MCF 10A (cell line): Measurements from ENCODE around the gene RFK. TPM values are rescaled to one million over a fixed set of nuclear protein-coding genes. Genes with fewer than 3 reads are reported as not detected.

ENCODE experiments used
- BruUV-seq: library from RNA; stranded (reverse); fragments of 400-500 nt; replicated peaks from 2 replicates; lab custom pipeline; 2021; lab: Mats Ljungman, UMichigan
- CTCF ChIA-PET: fragments of 300-600 bp; sonication (Branson Sonifier 250); formaldehyde crosslinking; extraction: SDS; loops from one replicate; lab custom pipeline; 2021; ENCODE audit warnings: antibody characterized with exemption, inconsistent platforms; lab: Yijun Ruan, JAX
- POLR2A ChIA-PET: fragments of 300-600, 350-650 bp; sonication (Branson Sonifier 250); formaldehyde crosslinking; extraction: SDS; loops from one replicate; lab custom pipeline; 2020; ENCODE audit warnings: antibody characterized with exemption, inconsistent platforms; lab: Yijun Ruan, JAX
- DNase-seq: peaks from one replicate; pipeline ENCODE4 v3.0.0-alpha.2; 2018; ENCODE audit not compliant: unreplicated experiment
- H3K27ac Mint-ChIP-seq: one replicate; pipeline ENCODE4 v1.8.0; 2022; ENCODE audit warnings: mild to moderate bottlenecking, low read depth, mixed read lengths; ENCODE audit not compliant: unreplicated experiment
- H3K27me3 Mint-ChIP-seq: one replicate; pipeline ENCODE4 v1.8.0; 2022; ENCODE audit warnings: mixed read lengths; ENCODE audit not compliant: insufficient read depth, unreplicated experiment
- H3K36me3 Mint-ChIP-seq: one replicate; pipeline ENCODE4 v1.8.0; 2022; ENCODE audit warnings: mild to moderate bottlenecking, moderate library complexity, mixed read lengths; ENCODE audit not compliant: insufficient read depth, unreplicated experiment
- H3K4me1 Mint-ChIP-seq: one replicate; pipeline ENCODE4 v1.8.0; 2022; ENCODE audit warnings: mixed read lengths; ENCODE audit not compliant: insufficient read depth, unreplicated experiment
- H3K4me3 Mint-ChIP-seq: one replicate; pipeline ENCODE4 v1.8.0; 2022; ENCODE audit warnings: mild to moderate bottlenecking, moderate library complexity, mixed read lengths; ENCODE audit not compliant: unreplicated experiment
- H3K9me3 Mint-ChIP-seq: one replicate; pipeline ENCODE4 v1.8.0; 2022; ENCODE audit warnings: mixed read lengths; ENCODE audit not compliant: unreplicated experiment
- intact Hi-C: fragments of 100-400 bp; cut with micrococcal nuclease; formaldehyde crosslinking; loops from 2 replicates; pipeline ENCODE4 v1.14.1; 2022
- total RNA-seq: library from RNA; stranded (reverse); gene quantifications from 2 replicates; pipeline ENCODE4 v1.2.3, GENCODE V29; 2022
- TF ChIP-seq, protein P1 (sequence below): fragments of 200-600 bp; IDR thresholded peaks from one replicate; pipeline ENCODE4 v1.8.0; 2022; ENCODE audit warnings: antibody characterized with exemption, mild to moderate bottlenecking; ENCODE audit not compliant: unreplicated experiment

RFK gene
- total RNA-seq, 1 experiment from 2014 or later, result 22.6 TPM

DNA sequence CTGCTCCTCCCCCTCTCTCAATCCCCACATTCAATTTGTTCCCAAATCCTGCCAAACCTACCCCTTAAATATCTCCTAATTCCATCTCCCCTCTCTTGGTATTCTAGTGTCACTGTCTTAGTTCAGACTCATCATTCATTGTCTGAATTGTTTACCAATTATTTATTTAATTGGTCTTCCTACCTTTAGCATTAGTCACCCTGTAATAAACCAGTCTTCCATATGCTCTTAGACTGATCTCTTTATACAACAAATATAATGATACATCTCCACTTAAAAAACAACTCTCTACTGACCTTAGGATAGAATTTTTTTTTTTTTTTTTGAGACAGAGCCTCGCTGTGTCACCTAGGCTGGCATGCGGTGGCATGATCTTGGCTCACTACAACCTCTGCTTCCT is 51.4 kb downstream of the RFK start:
- CTCF ChIA-PET, result no interaction called here
- no TSS peak for BruUV-seq
- H3K36me3 Mint-ChIP-seq, result no peaks in the 10 kb centered on the region
- POLR2A ChIA-PET, result no interaction called here
- intact Hi-C loops, result no loop called here
- no peaks in the 10 kb centered on the region for H3K4me1 Mint-ChIP-seq
- H3K4me3 Mint-ChIP-seq, result no peak overlapping the region
- TF ChIP-seq, protein P1, sequence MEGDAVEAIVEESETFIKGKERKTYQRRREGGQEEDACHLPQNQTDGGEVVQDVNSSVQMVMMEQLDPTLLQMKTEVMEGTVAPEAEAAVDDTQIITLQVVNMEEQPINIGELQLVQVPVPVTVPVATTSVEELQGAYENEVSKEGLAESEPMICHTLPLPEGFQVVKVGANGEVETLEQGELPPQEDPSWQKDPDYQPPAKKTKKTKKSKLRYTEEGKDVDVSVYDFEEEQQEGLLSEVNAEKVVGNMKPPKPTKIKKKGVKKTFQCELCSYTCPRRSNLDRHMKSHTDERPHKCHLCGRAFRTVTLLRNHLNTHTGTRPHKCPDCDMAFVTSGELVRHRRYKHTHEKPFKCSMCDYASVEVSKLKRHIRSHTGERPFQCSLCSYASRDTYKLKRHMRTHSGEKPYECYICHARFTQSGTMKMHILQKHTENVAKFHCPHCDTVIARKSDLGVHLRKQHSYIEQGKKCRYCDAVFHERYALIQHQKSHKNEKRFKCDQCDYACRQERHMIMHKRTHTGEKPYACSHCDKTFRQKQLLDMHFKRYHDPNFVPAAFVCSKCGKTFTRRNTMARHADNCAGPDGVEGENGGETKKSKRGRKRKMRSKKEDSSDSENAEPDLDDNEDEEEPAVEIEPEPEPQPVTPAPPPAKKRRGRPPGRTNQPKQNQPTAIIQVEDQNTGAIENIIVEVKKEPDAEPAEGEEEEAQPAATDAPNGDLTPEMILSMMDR, result no peak
- H3K27me3 Mint-ChIP-seq, result peaks cover 23% of the 10 kb centered on the region
- no peak overlapping the region for H3K27ac Mint-ChIP-seq
- peaks cover 7% of the 10 kb centered on the region for H3K9me3 Mint-ChIP-seq
- DNase-seq, result no peak

DNA sequence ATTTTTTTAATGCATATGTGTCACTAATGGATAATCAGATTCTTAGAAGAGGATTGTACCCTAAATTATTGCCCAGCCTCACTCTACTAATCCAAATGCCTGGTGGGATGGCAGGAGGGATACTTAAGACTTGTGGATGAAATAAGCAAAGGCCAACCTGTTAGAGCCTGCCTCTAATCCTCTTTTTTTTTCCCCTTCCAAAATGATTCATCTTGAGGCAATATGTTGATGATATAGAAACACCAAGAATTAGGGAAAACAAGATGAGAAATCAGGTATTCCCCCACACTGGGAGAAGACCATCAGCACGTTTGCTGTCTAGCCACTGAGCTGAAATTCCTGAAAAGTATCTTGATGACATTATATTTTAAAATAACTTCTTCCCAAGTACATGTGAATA is 52.0 kb downstream of the RFK start:
- Mint-ChIP-seq H3K9me3 (peaks cover 7% of the 10 kb centered on the region), H3K36me3 (no peaks in the 10 kb centered on the region), H3K4me3 (no peak overlapping the region), H3K27me3 (peaks cover 23% of the 10 kb centered on the region), H3K27ac (no peak overlapping the region), H3K4me1 (no peaks in the 10 kb centered on the region)
- no peak for DNase-seq
- TF ChIP-seq, protein P1, result no peak
- BruUV-seq, result no TSS peak
- ChIA-PET POLR2A (no interaction called here), CTCF (interaction anchor here (0.6 kb wide), 1 partner anchor 26 kb away, joined by 4 read pairs; no protein-coding TSS in a partner anchor)
- intact Hi-C loops, result no loop called here

DNA sequence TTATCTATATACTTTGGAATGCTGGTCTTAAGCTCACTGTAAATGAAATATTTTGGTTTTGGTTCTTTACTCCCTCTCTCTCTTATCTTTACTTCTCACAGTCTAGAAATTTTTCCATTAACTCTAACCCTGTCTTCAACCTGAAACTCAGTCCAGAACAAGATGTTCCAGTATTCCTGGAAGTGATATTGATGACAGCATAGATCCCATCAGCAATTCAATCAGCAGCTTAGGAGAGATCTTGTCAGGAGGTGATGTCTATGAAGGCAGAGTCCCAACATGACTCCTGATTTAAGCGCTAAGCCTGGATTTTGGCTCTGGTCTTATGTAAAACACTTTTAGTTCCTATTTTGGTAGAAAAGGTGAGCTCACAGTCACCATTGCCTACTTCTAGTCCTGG is 52.6 kb downstream of the RFK start:
- Mint-ChIP-seq H3K4me3 (no peak overlapping the region), H3K4me1 (no peaks in the 10 kb centered on the region), H3K27ac (no peak overlapping the region), H3K27me3 (peaks cover 23% of the 10 kb centered on the region), H3K36me3 (no peaks in the 10 kb centered on the region), H3K9me3 (peaks cover 7% of the 10 kb centered on the region)
- POLR2A ChIA-PET, result no interaction called here
- no TSS peak for BruUV-seq
- no peak for DNase-seq
- intact Hi-C loops, result no loop called here
- TF ChIP-seq, protein P1, result no peak
- CTCF ChIA-PET, result no interaction called here

DNA sequence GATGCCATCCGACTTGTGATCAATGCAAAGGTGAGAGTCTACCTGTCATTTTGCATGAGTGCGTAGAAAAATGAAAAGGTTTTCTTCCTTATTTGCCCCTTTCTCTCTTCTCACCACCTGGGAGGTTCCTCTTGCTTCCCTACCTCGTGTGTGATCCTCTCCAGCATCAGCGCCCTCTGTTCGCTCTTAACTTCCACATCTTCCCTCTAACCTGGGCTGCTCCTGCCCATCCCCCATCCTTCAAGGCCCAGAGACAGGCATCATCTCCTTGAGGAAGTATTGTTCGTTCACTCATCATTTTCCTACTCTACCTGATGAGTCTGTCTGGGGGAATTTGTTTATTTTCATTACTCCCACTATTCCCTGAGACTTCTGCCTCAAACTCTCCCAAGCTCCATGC is 55.8 kb downstream of the RFK start:
- CTCF ChIA-PET, result interaction anchor here (0.6 kb wide), 1 partner anchor 28 kb away, joined by 6 read pairs; no protein-coding TSS in a partner anchor
- Mint-ChIP-seq H3K4me1 (no peaks in the 10 kb centered on the region), H3K9me3 (peaks cover 7% of the 10 kb centered on the region), H3K27me3 (peaks cover 44% of the 10 kb centered on the region), H3K27ac (no peak overlapping the region), H3K4me3 (no peak overlapping the region), H3K36me3 (no peaks in the 10 kb centered on the region)
- TF ChIP-seq, protein P1, result no peak
- no peak for DNase-seq
- no TSS peak for BruUV-seq
- intact Hi-C loops, result no loop called here
- POLR2A ChIA-PET, result no interaction called here
